Fibroblast of lung (primary cell): ENCODE results near the gene TGFBR2. TPM values are rescaled to one million over a fixed set of nuclear protein-coding genes. Genes with fewer than 3 reads are reported as not detected.

Experiments
- DNase-seq, 2 donors: peaks; one replicate each; pipeline versions ENCODE4 v3.0.0 to v3.0.0-alpha.2; 2010; ENCODE audit warnings: low read depth in 2 of 2
- H2AFZ ChIP-seq: 2 replicates; pipeline ENCODE4 v1.5.1; 2012; ENCODE audit warnings: low read length, control low read depth, inconsistent platforms
- H3K27ac ChIP-seq: 2 replicates; pipeline ENCODE4 v1.5.1; 2011; ENCODE audit warnings: low read length, control low read depth; ENCODE audit not compliant: insufficient read depth
- H3K27me3 ChIP-seq: 2 replicates; pipeline ENCODE4 v1.5.1; 2011; ENCODE audit warnings: mild to moderate bottlenecking, low read length; ENCODE audit not compliant: control insufficient read depth, insufficient read depth
- H3K36me3 ChIP-seq: 2 replicates; pipeline ENCODE4 v1.5.1; 2011; ENCODE audit warnings: low read length; ENCODE audit not compliant: control insufficient read depth, insufficient read depth
- H3K4me1 ChIP-seq: 2 replicates; pipeline ENCODE4 v1.5.1; 2011; ENCODE audit warnings: low read length; ENCODE audit not compliant: control insufficient read depth, insufficient read depth; ENCODE audit errors: extremely low read depth
- H3K4me2 ChIP-seq: 2 replicates; pipeline ENCODE4 v1.5.1; 2011; ENCODE audit warnings: low read length, control low read depth; ENCODE audit not compliant: insufficient read depth; ENCODE audit errors: extremely low read depth
- H3K4me3 ChIP-seq, 4 experiments: fragments of 200-600 bp in 1 of 4; sonication (generic) in 1 of 4; replicated peaks in 1 of 4; 2 replicates each; pipeline ENCODE4 v1.5.1; 2011 to 2016; ENCODE audit warnings: low read length in 4 of 4, low read depth in 3 of 4, mild to moderate bottlenecking in 3 of 4, control low read depth in 2 of 4, inconsistent platforms in 1 of 4, mixed read lengths in 1 of 4; ENCODE audit not compliant: insufficient read depth in 1 of 4; ENCODE audit errors: control extremely low read depth in 1 of 4
- H3K79me2 ChIP-seq: 2 replicates; pipeline ENCODE4 v1.5.1; 2012; ENCODE audit warnings: mild to moderate bottlenecking, low read length, inconsistent platforms; ENCODE audit not compliant: control insufficient read depth, insufficient read depth
- H3K9ac ChIP-seq: 2 replicates; pipeline ENCODE4 v1.5.1; 2011; ENCODE audit warnings: mild to moderate bottlenecking, low read length, control low read depth; ENCODE audit not compliant: insufficient read depth
- H3K9me3 ChIP-seq: 2 replicates; pipeline ENCODE4 v1.5.1; 2012; ENCODE audit warnings: low read depth, low read length; ENCODE audit not compliant: control insufficient read depth, insufficient read depth
- H4K20me1 ChIP-seq: 2 replicates; pipeline ENCODE4 v1.5.1; 2011; ENCODE audit warnings: low read length; ENCODE audit not compliant: control insufficient read depth, insufficient read depth; ENCODE audit errors: extremely low read depth
- CTCF ChIP-seq, 2 donors: IDR thresholded peaks in 1 of 2; conservative IDR thresholded peaks in 1 of 2; 1 replicate in 1 of 2; 2 replicates in 1 of 2; pipeline ENCODE4 v1.5.1; 2011 to 2012; ENCODE audit warnings: low read length in 2 of 2, control low read depth in 1 of 2, inconsistent platforms in 1 of 2, low read depth in 1 of 2, mild to moderate bottlenecking in 1 of 2
- EZH2 ChIP-seq: IDR thresholded peaks from 2 replicates; pipeline ENCODE4 v1.5.1; 2012; ENCODE audit warnings: low read length, control low read depth, mild to moderate bottlenecking; ENCODE audit errors: missing control alignments
- polyA plus RNA-seq, 2 donors: library from polyadenylated mRNA; depleted of rRNA in 1 of 2; stranded (reverse) in 1 of 2; unstranded in 1 of 2; fragments of >200 nt; gene quantifications; 2 replicates each; pipeline ENCODE4 v1.2.1, GENCODE V29; 2011 to 2012; ENCODE audit warnings: missing spikeins in 1 of 2
- total RNA-seq: library from RNA; depleted of rRNA; stranded (reverse); fragments of >200 nt; gene quantifications from 2 replicates; pipeline ENCODE4 v1.2.1, GENCODE V29; 2014

TGFBR2 gene
- total and polyA plus RNA-seq, 2 donors (not counting 1 experiment from before 2014, with no cell fraction given) = 93.0 to 126 TPM

DNA sequence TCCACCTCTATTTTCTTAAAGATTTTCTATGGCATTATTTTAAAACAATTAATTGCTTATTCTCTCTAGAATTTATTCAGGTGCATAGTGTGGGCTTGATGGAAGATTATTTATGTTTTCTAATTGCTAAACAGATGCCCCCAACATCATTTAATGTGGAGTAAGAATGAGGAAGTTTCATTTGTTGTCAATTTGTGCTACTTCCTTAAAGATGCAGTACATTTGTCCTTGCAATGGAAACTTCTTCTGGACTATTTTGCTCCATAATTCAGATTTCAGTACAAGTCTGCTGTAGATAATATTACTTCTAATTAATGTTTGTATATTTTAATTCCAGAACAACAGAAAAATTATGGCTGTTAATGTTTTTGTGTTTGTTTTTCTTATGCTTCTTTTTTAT is 104.8 kb downstream of the TGFBR2 start:
- Histone ChIP-seq H3K9ac (no peak overlapping the region), H3K9me3 (no peaks in the 10 kb centered on the region), H3K27ac (no peak overlapping the region), H4K20me1 (no peaks in the 10 kb centered on the region), H3K36me3 (no peaks in the 10 kb centered on the region), H3K4me2 (no peak overlapping the region), H3K79me2 (no peaks in the 10 kb centered on the region), H3K4me3 (no peak overlapping the region), H3K27me3 (no peaks in the 10 kb centered on the region), H3K4me1 (no peaks in the 10 kb centered on the region), H2AFZ (no peak overlapping the region)
- TF ChIP-seq CTCF (conservative IDR thresholded peaks at IDR 0.05 in 1 of 2, IDR thresholded peaks at IDR 0.05 in 1 of 2; ENCODE audit: low read depth in 1 of 2, low read length in 2 of 2) (no peak), EZH2 (no peak)
- DNase-seq = no peak

DNA sequence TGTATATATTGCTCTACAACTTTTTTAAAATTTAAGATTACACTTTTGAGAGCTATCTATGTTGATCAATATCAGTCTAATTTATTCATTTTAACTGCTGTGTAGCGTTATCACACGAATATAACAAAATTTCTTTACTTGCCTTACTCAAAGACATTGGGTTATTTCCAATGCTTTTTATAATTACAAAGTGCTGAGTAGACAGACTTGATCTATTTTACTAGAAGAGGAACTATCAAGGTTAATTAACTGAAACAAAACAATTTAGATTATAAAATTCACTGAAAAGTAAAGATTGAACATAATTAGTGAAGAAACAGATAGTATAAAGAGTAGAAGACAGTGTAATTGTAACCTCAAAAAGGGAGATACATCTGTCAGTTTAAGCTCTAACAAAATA is 105.5 kb downstream of the TGFBR2 start:
- no peaks in the 10 kb centered on the region for H4K20me1 ChIP-seq
- no peaks in the 10 kb centered on the region for H3K4me1 ChIP-seq
- no peak for TF ChIP-seq CTCF (conservative IDR thresholded peaks at IDR 0.05 in 1 of 2, IDR thresholded peaks at IDR 0.05 in 1 of 2; ENCODE audit: low read depth in 1 of 2, low read length in 2 of 2)
- TF ChIP-seq EZH2 = no peak
- H3K79me2 ChIP-seq = no peaks in the 10 kb centered on the region
- H3K36me3 ChIP-seq = no peaks in the 10 kb centered on the region
- no peak overlapping the region for H3K4me2 ChIP-seq
- no peak for DNase-seq
- no peak overlapping the region for H3K27ac ChIP-seq
- no peak overlapping the region for H3K9ac ChIP-seq
- H3K9me3 ChIP-seq = no peaks in the 10 kb centered on the region
- H3K27me3 ChIP-seq = no peaks in the 10 kb centered on the region
- no peak overlapping the region for H2AFZ ChIP-seq
- H3K4me3 ChIP-seq = no peak overlapping the region

- DNase-seq = no peak
- Histone ChIP-seq H3K4me3 (no peak overlapping the region), H3K79me2 (no peaks in the 10 kb centered on the region), H3K9me3 (no peaks in the 10 kb centered on the region), H3K36me3 (no peaks in the 10 kb centered on the region), H3K4me1 (no peaks in the 10 kb centered on the region), H3K4me2 (no peak overlapping the region), H3K9ac (no peak overlapping the region), H2AFZ (no peak overlapping the region), H4K20me1 (no peaks in the 10 kb centered on the region), H3K27me3 (no peaks in the 10 kb centered on the region), H3K27ac (no peak overlapping the region)
- TF ChIP-seq EZH2 (no peak), CTCF (conservative IDR thresholded peaks at IDR 0.05 in 1 of 2, IDR thresholded peaks at IDR 0.05 in 1 of 2; ENCODE audit: low read depth in 1 of 2, low read length in 2 of 2) (no peak)
Observed at GRCh38 chr3:30712991-30713390, 106.6 kb downstream of the TGFBR2 start.
